T-helper 2 cell treated with Interferon-gamma antibody and Interleukin-4, amounts not matched to agents 5 μg/mL and 100 μg/mL, for 36 hours (primary cell): ENCODE results near the gene NUMA1.

Source experiments
- DNase-seq: peaks from one replicate; pipeline ENCODE4 v3.0.0; 2021; ENCODE audit warnings: low spot score
- H3K27ac Mint-ChIP-seq: one replicate; pipeline ENCODE4 v1.8.0; 2021; ENCODE audit warnings: mild to moderate bottlenecking, mixed read lengths
- H3K27me3 Mint-ChIP-seq: one replicate; pipeline ENCODE4 v1.8.0; 2021; ENCODE audit warnings: low read depth, mixed read lengths
- H3K36me3 Mint-ChIP-seq: one replicate; pipeline ENCODE4 v1.8.0; 2021; ENCODE audit warnings: low read depth, mixed read lengths
- H3K4me1 Mint-ChIP-seq: one replicate; pipeline ENCODE4 v1.8.0; 2021; ENCODE audit warnings: low read depth, mixed read lengths
- H3K4me3 Mint-ChIP-seq: one replicate; pipeline ENCODE4 v1.8.0; 2022; ENCODE audit warnings: mild to moderate bottlenecking, moderate library complexity, mixed read lengths
- H3K9me3 Mint-ChIP-seq: one replicate; pipeline ENCODE4 v1.8.0; 2021; ENCODE audit warnings: mixed read lengths

Gene NUMA1

DNA sequence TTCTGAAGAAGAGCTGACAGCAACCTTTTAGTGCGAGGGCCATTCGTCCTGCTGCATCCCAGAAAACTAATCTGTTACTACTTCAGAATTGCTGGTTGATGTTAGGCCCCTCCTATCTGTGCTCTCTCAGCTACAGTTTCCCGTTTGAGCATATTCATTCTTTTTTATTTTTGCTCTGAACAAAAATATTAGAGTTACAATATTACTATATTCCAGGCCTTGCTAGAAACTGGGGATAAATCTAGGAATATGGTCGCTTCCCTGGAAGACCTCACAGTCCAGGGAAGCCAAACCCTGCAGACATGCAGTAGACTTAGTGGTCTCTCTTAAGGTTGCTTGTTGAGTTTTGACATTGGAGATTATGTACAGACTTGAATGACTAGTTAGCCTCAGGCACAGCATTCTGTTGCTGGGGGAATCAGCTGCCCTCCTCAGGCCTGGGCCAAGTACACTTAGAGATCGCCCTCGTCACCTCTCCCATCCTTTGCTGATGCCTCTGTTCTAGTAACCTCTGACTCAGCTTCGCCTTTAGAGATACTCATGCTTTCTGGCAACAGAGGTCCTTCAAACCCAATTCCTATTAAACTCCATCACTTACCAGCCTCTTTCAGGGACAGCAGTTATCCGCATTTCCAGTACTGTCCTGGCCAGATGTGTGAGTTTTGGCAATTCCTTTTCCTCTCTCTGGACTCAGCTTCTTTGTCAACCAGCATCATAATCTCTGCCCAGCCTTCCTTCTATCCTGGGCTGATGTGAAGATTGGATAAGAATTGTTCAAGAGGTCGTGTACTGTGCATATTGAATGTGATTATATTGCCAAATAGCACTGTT lies 32.9 kb upstream of the NUMA1 start:
- no peak for DNase-seq
- H3K27ac Mint-ChIP-seq, result peak overlapping the region; percentile 99
- peaks cover 11% of the 10 kb centered on the region for H3K36me3 Mint-ChIP-seq
- no peaks in the 10 kb centered on the region for H3K27me3 Mint-ChIP-seq
- peak overlapping the region; percentile 97 for H3K4me3 Mint-ChIP-seq
- H3K4me1 Mint-ChIP-seq, result peaks cover 21% of the 10 kb centered on the region
- no peaks in the 10 kb centered on the region for H3K9me3 Mint-ChIP-seq

DNA sequence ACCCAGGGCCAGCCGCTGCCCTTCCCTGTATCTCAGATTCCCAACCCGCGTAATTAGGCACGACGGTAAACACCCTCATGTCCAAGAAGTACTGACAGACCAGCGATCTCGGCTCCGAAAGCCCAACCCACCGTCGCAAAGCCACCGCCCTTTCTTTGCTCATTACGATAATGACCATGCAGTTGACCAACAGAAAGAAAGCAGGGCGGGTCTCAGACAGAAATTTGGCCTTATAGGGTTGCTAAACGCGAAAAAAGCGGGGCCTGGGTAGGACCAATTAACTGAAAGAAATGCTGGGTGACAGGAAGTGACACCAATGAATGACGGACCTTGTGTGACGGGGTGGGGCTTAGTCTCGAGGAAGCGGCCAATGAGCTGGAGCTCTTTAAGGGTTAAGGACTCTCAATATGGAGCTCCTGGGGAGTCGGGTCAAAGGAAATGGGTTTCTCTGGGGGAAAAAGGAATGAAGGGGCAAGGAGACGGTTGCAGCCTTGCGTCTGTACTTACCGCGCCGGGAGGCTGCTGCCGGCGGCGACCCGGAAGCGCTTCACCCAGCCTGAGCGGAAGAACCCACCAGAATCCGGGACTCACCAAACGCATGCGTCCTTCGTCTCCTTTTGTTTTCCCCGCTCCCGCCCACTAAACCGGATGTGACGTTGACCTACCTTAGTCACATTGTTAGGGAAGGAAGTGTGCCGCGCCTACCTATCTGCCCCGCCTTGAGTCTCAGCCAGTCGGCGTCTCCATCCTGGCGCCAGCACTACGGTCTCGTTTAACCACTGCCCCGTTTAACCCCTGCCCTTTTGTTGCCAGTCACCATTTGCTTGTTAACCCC lies 32.0 kb upstream of the NUMA1 start, which contains the start of gene ANAPC15:
Gene ANAPC15, minus strand, starts transcription at position 553 of the 835 bp plus-strand sequence. CDS start 1,419 bp downstream, outside the sequence.
- H3K4me1 Mint-ChIP-seq, result peaks cover 21% of the 10 kb centered on the region
- H3K27ac Mint-ChIP-seq, result peak within 1 kb of the TSS; percentile 99
- H3K4me3 Mint-ChIP-seq, result peak within 1 kb of the TSS; percentile 97

DNA sequence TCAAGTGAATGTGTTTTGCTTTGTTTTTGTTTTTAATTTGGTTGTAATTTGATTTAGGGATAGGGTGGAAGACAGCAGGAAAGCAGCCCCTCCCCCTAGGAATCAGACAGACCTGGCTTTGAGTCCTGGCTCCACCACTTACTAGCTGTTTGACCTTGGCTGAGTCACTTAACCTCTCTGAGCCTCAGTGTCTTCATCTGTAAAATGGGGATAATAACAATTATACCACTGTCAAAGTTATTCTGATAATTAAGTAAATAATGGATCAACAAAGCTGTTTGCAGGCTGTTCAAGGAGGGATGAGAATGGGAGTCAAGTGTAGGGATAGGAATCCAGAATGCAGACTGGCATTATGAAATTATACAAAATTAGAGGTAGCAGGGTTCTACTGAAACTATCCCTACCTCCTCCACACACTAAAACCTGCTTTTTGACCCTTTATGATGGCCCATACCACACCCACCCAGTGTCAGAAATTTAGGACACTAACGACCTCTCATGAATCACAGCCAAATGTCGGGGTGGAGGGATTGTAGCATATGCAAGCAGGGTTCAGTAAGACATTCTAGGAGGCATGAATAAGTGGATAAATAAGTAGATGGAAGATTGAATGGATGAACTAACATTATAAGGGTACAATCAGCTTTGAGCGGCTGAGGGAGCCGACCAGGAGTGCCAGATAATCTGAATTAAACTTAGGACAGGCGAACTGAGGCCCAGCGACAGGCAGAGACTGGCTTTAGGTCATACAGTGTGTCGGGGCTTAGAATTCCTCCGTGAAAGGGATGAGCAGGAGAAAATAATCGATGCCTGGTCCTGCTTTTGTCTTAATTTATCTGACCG lies 31.2 kb upstream of the NUMA1 start:
- Mint-ChIP-seq H3K36me3 (peaks cover 17% of the 10 kb centered on the region), H3K4me1 (peaks cover 21% of the 10 kb centered on the region), H3K9me3 (no peaks in the 10 kb centered on the region), H3K27me3 (no peaks in the 10 kb centered on the region), H3K27ac (peak overlapping the region; percentile 99), H3K4me3 (peak overlapping the region; percentile 97)
- no peak for DNase-seq

More for the DNA sequence above, 32.0 kb upstream of the NUMA1 start, which contains the start of gene ANAPC15:
- Mint-ChIP-seq H3K27me3 (no peaks in the 10 kb centered on the region), H3K9me3 (no peaks in the 10 kb centered on the region), H3K36me3 (peaks cover 13% of the 10 kb centered on the region)
- DNase-seq, result peak; percentile 99

DNA sequence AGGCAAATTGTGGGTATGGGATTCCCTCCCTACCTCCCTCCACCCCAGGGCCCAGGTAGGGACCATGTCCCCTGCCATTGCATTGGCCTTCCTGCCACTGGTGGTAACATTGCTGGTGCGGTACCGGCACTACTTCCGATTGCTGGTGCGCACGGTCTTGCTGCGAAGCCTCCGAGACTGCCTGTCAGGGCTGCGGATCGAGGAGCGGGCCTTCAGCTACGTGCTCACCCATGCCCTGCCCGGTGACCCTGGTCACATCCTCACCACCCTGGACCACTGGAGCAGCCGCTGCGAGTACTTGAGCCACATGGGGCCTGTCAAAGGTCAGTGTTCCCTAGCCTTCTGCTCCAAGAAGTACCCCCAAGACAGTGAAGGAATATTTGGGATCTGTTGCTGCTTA lies 25.5 kb upstream of the NUMA1 start, which contains the start of gene TOMT:
Gene TOMT, plus strand, starts transcription at position 37 of the 400 bp plus-strand sequence. Its CDS starts 28 bp downstream, at position 65.
- Mint-ChIP-seq H3K9me3 (no peaks in the 10 kb centered on the region), H3K36me3 (peaks cover 19% of the 10 kb centered on the region), H3K4me1 (peaks cover 24% of the 10 kb centered on the region), H3K27ac (peak within 1 kb of the TSS; percentile 17), H3K4me3 (no peak within 1 kb of the TSS), H3K27me3 (no peaks in the 10 kb centered on the region)
- DNase-seq, result no peak

GRCh38 chr11:72103754-72104167 lies 23.4 kb upstream of the NUMA1 start:
- Mint-ChIP-seq H3K4me1 (peaks cover 34% of the 10 kb centered on the region), H3K4me3 (peak overlapping the region; percentile 95), H3K36me3 (peaks cover 24% of the 10 kb centered on the region), H3K27me3 (no peaks in the 10 kb centered on the region), H3K9me3 (no peaks in the 10 kb centered on the region), H3K27ac (peak overlapping the region; percentile 81)
- DNase-seq, result no peak

- H3K36me3 Mint-ChIP-seq, result peaks cover 25% of the 10 kb centered on the region
- no peaks in the 10 kb centered on the region for H3K9me3 Mint-ChIP-seq
- peak within 1 kb of the TSS; percentile 81 for H3K27ac Mint-ChIP-seq
- peak; percentile 97 for DNase-seq
- H3K4me3 Mint-ChIP-seq, result peak within 1 kb of the TSS; percentile 95
- peaks cover 34% of the 10 kb centered on the region for H3K4me1 Mint-ChIP-seq
- no peaks in the 10 kb centered on the region for H3K27me3 Mint-ChIP-seq
Measured at GRCh38 chr11:72102946-72103753, 22.8 kb upstream of the NUMA1 start, which contains the start of gene LAMTOR1. Gene LAMTOR1 (minus strand): TSS chr11:72103297. CDS start chr11:72103224, 73 bp downstream.

GRCh38 chr11:72102631-72102945 lies 22.2 kb upstream of the NUMA1 start:
- no peaks in the 10 kb centered on the region for H3K9me3 Mint-ChIP-seq
- H3K4me3 Mint-ChIP-seq, result peak overlapping the region; percentile 95
- no peaks in the 10 kb centered on the region for H3K27me3 Mint-ChIP-seq
- H3K36me3 Mint-ChIP-seq, result peaks cover 30% of the 10 kb centered on the region
- peaks cover 34% of the 10 kb centered on the region for H3K4me1 Mint-ChIP-seq
- DNase-seq, result no peak
- H3K27ac Mint-ChIP-seq, result peak overlapping the region; percentile 81

GRCh38 chr11:72102162-72102561 lies 21.8 kb upstream of the NUMA1 start:
- peak overlapping the region; percentile 95 for H3K4me3 Mint-ChIP-seq
- no peaks in the 10 kb centered on the region for H3K9me3 Mint-ChIP-seq
- DNase-seq, result no peak
- H3K27ac Mint-ChIP-seq, result peak overlapping the region; percentile 81
- no peaks in the 10 kb centered on the region for H3K27me3 Mint-ChIP-seq
- peaks cover 29% of the 10 kb centered on the region for H3K36me3 Mint-ChIP-seq
- H3K4me1 Mint-ChIP-seq, result peaks cover 34% of the 10 kb centered on the region

DNA sequence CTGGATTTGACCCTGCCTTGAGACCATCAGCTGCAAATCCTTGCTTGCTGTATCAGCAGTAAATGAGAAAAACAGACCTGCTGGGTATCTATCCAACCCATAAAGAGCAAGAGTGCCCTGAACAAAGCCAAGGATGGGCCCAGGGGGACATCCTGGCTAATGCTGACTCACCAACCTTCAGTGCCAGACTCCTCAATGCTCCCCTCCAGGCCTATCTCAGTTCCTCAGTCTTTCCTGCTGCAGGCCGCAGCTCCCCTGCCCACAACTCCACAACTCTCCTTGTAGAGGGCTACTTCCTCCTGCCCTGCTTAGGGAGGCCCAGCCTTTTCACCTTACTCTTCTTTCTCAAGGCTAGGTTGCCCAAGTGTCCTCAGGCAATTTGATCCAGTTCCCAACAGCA lies 20.1 kb upstream of the NUMA1 start:
- Mint-ChIP-seq H3K4me1 (peaks cover 34% of the 10 kb centered on the region), H3K36me3 (peaks cover 31% of the 10 kb centered on the region), H3K9me3 (no peaks in the 10 kb centered on the region), H3K27ac (peak overlapping the region; percentile 65), H3K27me3 (no peaks in the 10 kb centered on the region), H3K4me3 (peak overlapping the region; percentile 95)
- DNase-seq, result no peak

- H3K4me1 Mint-ChIP-seq, result peaks cover 34% of the 10 kb centered on the region
- H3K27ac Mint-ChIP-seq, result peak overlapping the region; percentile 65
- H3K9me3 Mint-ChIP-seq, result no peaks in the 10 kb centered on the region
- no peak for DNase-seq
- no peak overlapping the region for H3K4me3 Mint-ChIP-seq
- peaks cover 35% of the 10 kb centered on the region for H3K36me3 Mint-ChIP-seq
- no peaks in the 10 kb centered on the region for H3K27me3 Mint-ChIP-seq
Measured at GRCh38 chr11:72100009-72100408, 19.7 kb upstream of the NUMA1 start.

DNA sequence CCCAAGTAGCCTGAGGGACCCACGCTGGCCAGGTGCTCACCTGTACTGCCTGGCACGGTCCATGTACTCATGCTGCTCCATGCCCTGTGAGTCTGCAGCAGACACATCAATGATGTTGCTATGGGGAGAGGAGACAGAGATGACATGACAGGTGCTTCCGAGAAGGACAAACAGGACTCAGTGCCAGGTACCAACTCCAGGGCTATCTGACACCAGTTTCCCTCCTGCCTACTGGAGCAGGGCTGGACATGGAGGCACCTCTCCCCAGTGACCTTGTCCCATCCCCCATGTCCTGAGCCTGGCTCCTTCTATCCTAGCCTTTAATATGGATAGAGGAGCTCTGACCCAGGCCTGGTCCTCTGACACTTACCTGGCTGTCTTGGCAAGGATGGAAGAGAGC lies 18.4 kb upstream of the NUMA1 start:
- Mint-ChIP-seq H3K36me3 (peaks cover 38% of the 10 kb centered on the region), H3K27me3 (no peaks in the 10 kb centered on the region), H3K4me1 (peaks cover 29% of the 10 kb centered on the region), H3K27ac (no peak overlapping the region), H3K4me3 (no peak overlapping the region), H3K9me3 (no peaks in the 10 kb centered on the region)
- DNase-seq, result no peak

DNA sequence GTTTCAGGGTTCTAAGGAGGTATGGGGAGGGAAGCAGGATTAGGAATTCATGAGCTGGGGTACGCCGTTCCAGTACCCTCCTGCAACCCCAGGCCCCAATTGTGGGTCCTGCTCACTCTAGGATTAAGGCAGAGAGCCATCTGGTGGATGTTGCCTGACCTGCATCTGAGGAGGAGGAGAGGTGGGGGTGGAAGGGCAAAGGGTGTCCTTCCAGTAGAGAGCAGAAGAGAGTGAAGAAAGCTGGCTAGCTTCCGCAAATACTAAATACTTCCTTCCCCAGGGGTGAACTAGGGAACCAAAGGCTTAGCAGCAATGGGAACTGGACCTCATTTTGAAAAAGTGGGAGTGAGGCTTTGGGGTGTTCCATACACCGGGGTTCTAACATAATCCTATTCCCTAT lies 10.9 kb upstream of the NUMA1 start:
- H3K36me3 Mint-ChIP-seq, result peaks cover 18% of the 10 kb centered on the region
- DNase-seq, result peak; percentile 49
- H3K4me1 Mint-ChIP-seq, result peaks cover 10% of the 10 kb centered on the region
- H3K9me3 Mint-ChIP-seq, result no peaks in the 10 kb centered on the region
- no peaks in the 10 kb centered on the region for H3K27me3 Mint-ChIP-seq
- H3K4me3 Mint-ChIP-seq, result no peak overlapping the region
- no peak overlapping the region for H3K27ac Mint-ChIP-seq
